K562 (cell line): ENCODE data around the gene TGM5. TPM values are rescaled to one million over a fixed set of nuclear protein-coding genes. Genes with fewer than 3 reads are reported as not detected.

ENCODE experiments used
- ATAC-seq: fragments of 200-7000 bp; cut with Tn5 transposase; 3 replicates; pipeline ENCODE4 v1.9.1; 2020; ENCODE audit warnings: moderate library complexity
- BruUV-seq: library from RNA; stranded (reverse); fragments of 400-500 nt; replicated peaks from 2 replicates; lab custom pipeline; 2021; lab: Mats Ljungman, UMichigan
- CTCF ChIA-PET: fragments of 300-600 bp; formaldehyde crosslinking; extraction: SDS; loops from one replicate; lab custom pipeline; 2021; ENCODE audit warnings: low intra/inter-chr PET ratio; lab: Yijun Ruan, JAX
- POLR2A ChIA-PET: fragments of 300-600, 350-650 bp; sonication (Branson Sonifier 250); formaldehyde crosslinking; extraction: SDS; loops from one replicate; lab custom pipeline; 2021; ENCODE audit warnings: antibody characterized with exemption, inconsistent platforms; lab: Yijun Ruan, JAX
- DNase-seq, 4 experiments: peaks; one replicate each; pipeline versions ENCODE4 v3.0.0 to v3.0.0-alpha.2; 2011 to 2018; ENCODE audit warnings: low spot score in 3 of 4, mixed read lengths in 3 of 4; ENCODE audit errors: extremely low read depth in 1 of 4
- FAIRE-seq: peaks from 2 replicates; lab custom pipeline; 2011; peaks lifted over from hg19 to GRCh38; lab: Jason Lieb, UNC
- H2AFZ ChIP-seq: 2 replicates; pipeline ENCODE4 v1.6.0; 2011; ENCODE audit warnings: low read depth, low read length, control low read depth, inconsistent platforms
- H3K27ac ChIP-seq: fragments of 200-600 bp; 3 replicates; pipeline ENCODE4 v1.8.0; 2011; ENCODE audit warnings: low read depth, mild to moderate bottlenecking, control low read depth, inconsistent platforms, low read length, moderate library complexity, mixed read lengths; ENCODE audit errors: extremely low read depth
- H3K27me3 ChIP-seq, 2 experiments: fragments of 300-600 bp in 1 of 2; 2 replicates in 1 of 2; 3 replicates in 1 of 2; pipeline versions ENCODE4 v1.6.0 to v1.8.0; 2011; ENCODE audit warnings: inconsistent platforms in 2 of 2, low read length in 2 of 2, mild to moderate bottlenecking in 1 of 2, mixed read lengths in 1 of 2, moderate library complexity in 1 of 2; ENCODE audit not compliant: control insufficient read depth in 2 of 2, insufficient read depth in 2 of 2
- H3K36me3 ChIP-seq: fragments of 300-600 bp; 3 replicates; pipeline ENCODE4 v1.8.0; 2011; ENCODE audit warnings: mild to moderate bottlenecking, low read length, inconsistent platforms; ENCODE audit not compliant: control insufficient read depth, insufficient read depth
- H3K4me1 ChIP-seq, 2 experiments: fragments of 200-600 bp in 1 of 2; replicated peaks in 1 of 2; 2 replicates in 1 of 2; 3 replicates in 1 of 2; pipeline versions ENCODE4 v1.5.1 to v1.8.0; 2011; ENCODE audit warnings: inconsistent platforms in 2 of 2, low read length in 2 of 2, mild to moderate bottlenecking in 1 of 2, mixed read lengths in 1 of 2, moderate library complexity in 1 of 2; ENCODE audit not compliant: control insufficient read depth in 2 of 2, insufficient read depth in 2 of 2
- H3K4me2 ChIP-seq: 2 replicates; pipeline ENCODE4 v1.6.1; 2011; ENCODE audit warnings: low read length, control low read depth, inconsistent platforms, mixed read lengths; ENCODE audit not compliant: insufficient read depth
- H3K4me3 ChIP-seq: fragments of 200-600 bp; sonication (generic), shearing (Covaris generic); 2 replicates; pipeline ENCODE4 v1.5.1; 2016; ENCODE audit warnings: control low read depth, inconsistent platforms
- H3K79me2 ChIP-seq: fragments of 200-600 bp; 3 replicates; pipeline ENCODE4 v1.8.0; 2011; ENCODE audit warnings: low read length, inconsistent platforms; ENCODE audit not compliant: control insufficient read depth, insufficient read depth
- H3K9ac ChIP-seq, 2 experiments: 2 replicates each; pipeline versions ENCODE4 v1.6.0 to v1.6.1; 2011; ENCODE audit warnings: low read depth in 2 of 2, low read length in 2 of 2, control low read depth in 1 of 2, inconsistent platforms in 1 of 2, mild to moderate bottlenecking in 1 of 2, mixed read lengths in 1 of 2; ENCODE audit not compliant: insufficient read depth in 1 of 2
- H3K9me1 ChIP-seq: one replicate; pipeline ENCODE4 v1.6.0; 2011; ENCODE audit warnings: inconsistent platforms, mild to moderate bottlenecking, low read length, moderate library complexity; ENCODE audit not compliant: control insufficient read depth, insufficient read depth
- H3K9me3 ChIP-seq: replicated peaks from 2 replicates; pipeline ENCODE4 v1.5.1; 2011; ENCODE audit warnings: low read depth, low read length, inconsistent platforms; ENCODE audit not compliant: control insufficient read depth, insufficient read depth
- H4K20me1 ChIP-seq: replicated peaks from 2 replicates; pipeline ENCODE4 v1.6.1; 2011; ENCODE audit warnings: low read length, inconsistent platforms, mixed read lengths; ENCODE audit not compliant: control insufficient read depth, insufficient read depth
- CREB3 ChIP-seq: fragments of 450-650 bp; conservative IDR thresholded peaks from 2 replicates; pipeline ENCODE4 v1.6.1; 2016; ENCODE audit warnings: missing genetic modification characterization, low read depth, mild to moderate bottlenecking, missing compliant biosample characterization, moderate library complexity
- KAT7 ChIP-seq: sonication (generic); formaldehyde crosslinking; IDR thresholded peaks from 2 replicates; pipeline ENCODE4 v1.8.0; 2022; ENCODE audit warnings: missing genetic modification reagents, mild to moderate bottlenecking, borderline replicate concordance
- REST ChIP-seq, 2 experiments: fragments of 450-650 bp; formaldehyde crosslinking in 1 of 2; IDR thresholded peaks; 2 replicates each; pipeline versions ENCODE4 v1.4.0 to v1.6.1; 2014 to 2020; ENCODE audit warnings: mild to moderate bottlenecking in 2 of 2, borderline replicate concordance in 1 of 2, low read depth in 1 of 2
- WGBS: fragments of 100-300 bp; shearing (Covaris generic); methylation state at CpG from one replicate; pipeline ENCODE4 v1.1.6; 2016; ENCODE audit warnings: low coverage, mixed read lengths; ENCODE audit not compliant: insufficient coverage; ENCODE audit errors: missing lambda C conversion rate; 5-methylcytosine and 5-hydroxymethylcytosine counted together
- in situ Hi-C: fragments of 300-500 bp; cut with MboI; formaldehyde crosslinking; loops from 4 replicates; pipeline ENCODE4 v1.15.0; 2018; ENCODE audit warnings: inconsistent platforms, mixed read lengths
- intact Hi-C: fragments of 100-400 bp; cut with micrococcal nuclease; formaldehyde crosslinking; loops from 2 replicates; pipeline ENCODE4 v1.14.2; 2022
- polyA plus RNA-seq, 8 experiments: library from polyadenylated mRNA; depleted of rRNA in 4 of 8; stranded (reverse) in 5 of 8; unstranded in 3 of 8; fragments of >200 nt; fragmentation: Nextera tagmentation in 2 of 8; fragmentation: Illumina TruSeq in 1 of 8; extraction: Ambion mirVana in 2 of 8; extraction: Trizol in 1 of 8; gene quantifications; 2 replicates each; pipeline versions ENCODE4 v1.2.1 to v1.2.3, GENCODE V29; 2011 to 2014; ENCODE audit warnings: inconsistent platforms in 1 of 8, missing spikeins in 1 of 8
- total RNA-seq, 7 experiments: library from RNA; depleted of rRNA in 6 of 7; stranded (reverse); fragments of >200 nt in 6 of 7; fragmentation: Illumina TruSeq in 2 of 7; extraction: Trizol in 2 of 7; gene quantifications; 2 replicates each; pipeline versions ENCODE4 v1.2.1 to v1.2.3, GENCODE V29; 2011 to 2021; ENCODE audit warnings: low replicate concordance in 1 of 7

The TGM5 gene
- total and polyA plus RNA-seq, 9 of the 15 experiments (the other 6 are each of a cell fraction or from before 2014, with no cell fraction given), result 0.03 to 0.10 (median 0.07) TPM; not detected in 6

- Histone ChIP-seq H4K20me1 (no peaks in the 10 kb centered on the region), H3K27ac (no peak overlapping the region), H3K79me2 (no peaks in the 10 kb centered on the region), H3K9me3 (no peaks in the 10 kb centered on the region), H3K9me1 (no peaks in the 10 kb centered on the region), H3K9ac (no peak overlapping the region), H3K4me1 (peaks cover 0 to 7% of the 10 kb centered on the region in 2 experiments; a peak in 2 of 5 replicates), H3K36me3 (no peaks in the 10 kb centered on the region), H3K4me3 (no peak overlapping the region), H3K4me2 (no peak overlapping the region), H2AFZ (no peak overlapping the region), H3K27me3 (peaks cover 0 to 8% of the 10 kb centered on the region in 2 experiments; a peak in 1 of 5 replicates)
- intact Hi-C loops, result no loop called here
- CTCF ChIA-PET, result no interaction called here
- WGBS, result 9% methylated on average over 5 of the region's 5 CpGs
- TF ChIP-seq REST (IDR thresholded peaks at IDR 0.05; ENCODE audit: borderline replicate concordance), result no peak
- TF ChIP-seq REST (CRISPR knock-in tag; IDR thresholded peaks at IDR 0.05; ENCODE audit: low read depth), result no peak
- no peak for TF ChIP-seq CREB3 (tag)
- no peak for TF ChIP-seq KAT7 (CRISPR knock-in tag)
- no peak for ATAC-seq
- in situ Hi-C loops, result loop anchor here (5.0 kb wide), 1 partner anchor 71 kb away; no protein-coding TSS in a partner anchor
- no peak for DNase-seq
- POLR2A ChIA-PET, result interaction anchor here (3.5 kb wide), 1 partner anchor 12 kb away, joined by 20 read pairs; no protein-coding TSS in a partner anchor
- BruUV-seq, result no TSS peak
- no peak for FAIRE-seq
These were observed 60.7 kb downstream of the TGM5 start for GRCh38 chr15:43206054-43206453.
